HepG2 (cell line): ENCODE measurements around the gene HOMEZ. TPM values are rescaled to one million over a fixed set of nuclear protein-coding genes. Genes with fewer than 3 reads are reported as not detected.

Source experiments
- BRD4 ChIP-seq: sonication (generic); formaldehyde crosslinking; IDR thresholded peaks from 2 replicates; pipeline ENCODE4 v1.4.0; 2020; ENCODE audit warnings: missing genetic modification reagents
- DMAP1 ChIP-seq: IDR thresholded peaks from 2 replicates; pipeline ENCODE4 v1.6.1; 2016
- ETV5 ChIP-seq: IDR thresholded peaks from 2 replicates; pipeline ENCODE4 v1.6.1; 2018; ENCODE audit warnings: missing biosample characterization, missing genetic modification reagents, inconsistent platforms, borderline replicate concordance
- FIP1L1 ChIP-seq: fragments of 200-400 bp; formaldehyde crosslinking; IDR thresholded peaks from 2 replicates; pipeline ENCODE4 v1.6.1; 2018; ENCODE audit warnings: low read depth, mild to moderate bottlenecking, low read length, moderate library complexity, borderline replicate concordance; ENCODE audit not compliant: insufficient read depth
- HOXD1 ChIP-seq: sonication (generic); formaldehyde crosslinking; IDR thresholded peaks from 2 replicates; pipeline ENCODE4 v1.5.0; 2020; ENCODE audit warnings: missing genetic modification reagents
- KDM6A ChIP-seq: IDR thresholded peaks from 2 replicates; pipeline ENCODE4 v1.6.1; 2016; ENCODE audit warnings: low read depth
- KLF16 ChIP-seq, 2 experiments: sonication (generic) in 1 of 2; formaldehyde crosslinking in 1 of 2; IDR thresholded peaks; 2 replicates each; pipeline versions ENCODE4 v1.6.1 to v1.8.0; 2016 to 2023; ENCODE audit warnings: missing genetic modification reagents in 2 of 2, missing compliant biosample characterization in 1 of 2
- NCOA1 ChIP-seq: sonication (generic); formaldehyde crosslinking; IDR thresholded peaks from 2 replicates; pipeline ENCODE4 v1.9.0; 2021; ENCODE audit warnings: missing genetic modification reagents
- NCOR1 ChIP-seq: fragments of 200-600 bp; sonication (generic); IDR thresholded peaks from 2 replicates; pipeline ENCODE4 v1.7.0; 2017; ENCODE audit warnings: antibody characterized with exemption, low read length, borderline replicate concordance
- PREB ChIP-seq: sonication (generic); formaldehyde crosslinking; IDR thresholded peaks from 2 replicates; pipeline ENCODE4 v1.4.0; 2020; ENCODE audit warnings: missing genetic modification reagents
- TERF1 ChIP-seq: sonication (generic); formaldehyde crosslinking; IDR thresholded peaks from 2 replicates; pipeline ENCODE4 v1.8.0; 2022; ENCODE audit warnings: mild to moderate bottlenecking, missing genetic modification reagents, moderate library complexity
- TFAP4 ChIP-seq: sonication (generic); IDR thresholded peaks from 2 replicates; pipeline ENCODE4 v1.6.1; 2016; ENCODE audit warnings: low read depth, borderline replicate concordance
- ZNF256 ChIP-seq: sonication (generic); formaldehyde crosslinking; conservative IDR thresholded peaks from 2 replicates; pipeline ENCODE4 v1.4.0; 2020; ENCODE audit warnings: missing genetic modification reagents
- ZNF264 ChIP-seq: sonication (generic); formaldehyde crosslinking; IDR thresholded peaks from 2 replicates; pipeline ENCODE4 v1.4.0; 2020; ENCODE audit warnings: missing genetic modification reagents
- ZNF672 ChIP-seq: sonication (generic); formaldehyde crosslinking; IDR thresholded peaks from 2 replicates; pipeline ENCODE4 v1.8.1; 2022; ENCODE audit warnings: missing genetic modification reagents
- ZNF740 ChIP-seq: sonication (generic); formaldehyde crosslinking; IDR thresholded peaks from 2 replicates; pipeline ENCODE4 v1.4.0; 2020; ENCODE audit warnings: missing genetic modification reagents
- ZNF746 ChIP-seq: sonication (generic); formaldehyde crosslinking; IDR thresholded peaks from 2 replicates; pipeline ENCODE4 v1.8.0; 2022; ENCODE audit warnings: mild to moderate bottlenecking, missing genetic modification reagents
- polyA plus RNA-seq, 8 experiments: library from polyadenylated mRNA; depleted of rRNA in 3 of 8; stranded (reverse) in 7 of 8; unstranded in 1 of 8; fragments of >200 nt; fragmentation: Illumina TruSeq in 4 of 8; extraction: Trizol in 4 of 8; gene quantifications; 2 replicates each; pipeline versions ENCODE4 v1.2.1 to v1.2.3, GENCODE V29; 2011 to 2016; ENCODE audit warnings: low read depth in 4 of 8, missing spikeins in 1 of 8, mixed read lengths in 1 of 8; ENCODE audit not compliant: insufficient read depth in 1 of 8
- total RNA-seq, 5 experiments: library from RNA; depleted of rRNA; stranded (reverse); fragments of >200 nt; fragmentation: Illumina TruSeq; extraction: Trizol; gene quantifications; 2 replicates each; pipeline ENCODE4 v1.2.3, GENCODE V29; 2016; ENCODE audit warnings: low read depth in 1 of 5
- TF ChIP-seq, protein P1 (sequence below): sonication (generic); formaldehyde crosslinking; IDR thresholded peaks from 2 replicates; pipeline ENCODE4 v1.4.0; 2020; ENCODE audit warnings: low read depth, missing genetic modification reagents
- TF ChIP-seq, protein P2 (sequence below): sonication (generic); formaldehyde crosslinking; IDR thresholded peaks from 2 replicates; pipeline ENCODE4 v1.5.1; 2020; ENCODE audit warnings: missing genetic modification reagents, mild to moderate bottlenecking, borderline replicate concordance

HOMEZ gene
- total and polyA plus RNA-seq, 2 of the 13 experiments (the other 11 are each of a cell fraction or from before 2014, with no cell fraction given) = 14.5 to 31.8 TPM

DNA sequence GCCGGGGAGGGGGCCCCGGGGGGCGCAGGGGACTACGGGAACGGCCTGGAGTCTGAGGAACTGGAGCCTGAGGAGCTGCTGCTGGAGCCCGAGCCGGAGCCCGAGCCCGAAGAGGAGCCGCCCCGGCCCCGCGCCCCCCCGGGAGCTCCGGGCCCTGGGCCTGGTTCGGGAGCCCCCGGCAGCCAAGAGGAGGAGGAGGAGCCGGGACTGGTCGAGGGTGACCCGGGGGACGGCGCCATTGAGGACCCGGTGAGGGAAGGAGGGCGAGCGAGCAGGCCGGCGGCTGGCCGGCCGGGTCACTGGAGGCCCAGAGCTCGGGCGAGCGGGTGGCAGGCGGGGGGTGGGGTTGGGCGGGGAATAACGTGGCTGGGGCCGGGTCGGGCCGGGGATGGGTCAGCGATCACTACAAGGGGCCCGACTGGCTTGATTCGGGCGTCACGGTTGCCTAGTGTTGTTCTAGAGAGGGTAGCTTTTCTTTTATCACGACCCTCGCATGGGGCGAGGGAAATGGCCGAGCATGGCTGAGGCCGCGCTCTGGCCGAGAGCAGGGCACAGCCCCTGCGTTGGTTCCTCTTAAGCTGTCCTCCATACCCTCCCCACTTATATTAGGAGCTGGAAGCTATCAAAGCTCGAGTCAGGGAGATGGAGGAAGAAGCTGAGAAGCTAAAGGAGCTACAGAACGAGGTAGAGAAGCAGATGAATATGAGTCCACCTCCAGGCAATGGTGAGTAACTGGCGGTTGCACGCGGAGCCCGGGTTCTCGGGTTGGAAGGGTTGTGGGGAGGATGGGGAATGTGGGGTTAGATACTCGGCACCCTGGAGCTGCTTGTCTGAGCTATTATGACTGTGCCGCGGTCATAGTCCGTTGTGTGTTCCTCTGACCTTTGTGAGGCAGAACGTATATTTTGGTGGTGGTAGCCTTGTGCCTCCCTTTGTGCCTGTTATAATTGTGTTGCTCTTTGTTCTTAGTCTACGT lies 35.9 kb upstream of the HOMEZ start (continued):
- TF ChIP-seq, protein P1, sequence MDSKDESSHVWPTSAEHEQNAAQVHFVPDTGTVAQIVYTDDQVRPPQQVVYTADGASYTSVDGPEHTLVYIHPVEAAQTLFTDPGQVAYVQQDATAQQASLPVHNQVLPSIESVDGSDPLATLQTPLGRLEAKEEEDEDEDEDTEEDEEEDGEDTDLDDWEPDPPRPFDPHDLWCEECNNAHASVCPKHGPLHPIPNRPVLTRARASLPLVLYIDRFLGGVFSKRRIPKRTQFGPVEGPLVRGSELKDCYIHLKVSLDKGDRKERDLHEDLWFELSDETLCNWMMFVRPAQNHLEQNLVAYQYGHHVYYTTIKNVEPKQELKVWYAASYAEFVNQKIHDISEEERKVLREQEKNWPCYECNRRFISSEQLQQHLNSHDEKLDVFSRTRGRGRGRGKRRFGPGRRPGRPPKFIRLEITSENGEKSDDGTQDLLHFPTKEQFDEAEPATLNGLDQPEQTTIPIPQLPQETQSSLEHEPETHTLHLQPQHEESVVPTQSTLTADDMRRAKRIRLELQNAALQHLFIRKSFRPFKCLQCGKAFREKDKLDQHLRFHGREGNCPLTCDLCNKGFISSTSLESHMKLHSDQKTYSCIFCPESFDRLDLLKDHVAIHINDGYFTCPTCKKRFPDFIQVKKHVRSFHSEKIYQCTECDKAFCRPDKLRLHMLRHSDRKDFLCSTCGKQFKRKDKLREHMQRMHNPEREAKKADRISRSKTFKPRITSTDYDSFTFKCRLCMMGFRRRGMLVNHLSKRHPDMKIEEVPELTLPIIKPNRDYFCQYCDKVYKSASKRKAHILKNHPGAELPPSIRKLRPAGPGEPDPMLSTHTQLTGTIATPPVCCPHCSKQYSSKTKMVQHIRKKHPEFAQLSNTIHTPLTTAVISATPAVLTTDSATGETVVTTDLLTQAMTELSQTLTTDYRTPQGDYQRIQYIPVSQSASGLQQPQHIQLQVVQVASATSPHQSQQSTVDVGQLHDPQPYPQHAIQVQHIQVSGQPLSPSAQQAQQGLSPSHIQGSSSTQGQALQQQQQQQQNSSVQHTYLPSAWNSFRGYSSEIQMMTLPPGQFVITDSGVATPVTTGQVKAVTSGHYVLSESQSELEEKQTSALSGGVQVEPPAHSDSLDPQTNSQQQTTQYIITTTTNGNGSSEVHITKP = peak; percentile 25; the same call in 1 of the 2 replicates
- TF ChIP-seq NCOA1 = peak; percentile 78; the same call in 1 of the 2 replicates
- no peak; the same call in none of the 2 replicates for TF ChIP-seq ETV5 (CRISPR knock-in tag)
- TF ChIP-seq PREB (CRISPR knock-in tag) = 0 out of 2 replicates have a peak, but pooled peaks have one; percentile 30
- TF ChIP-seq ZNF740 (CRISPR knock-in tag) = peak; percentile 66; the same call in 1 of the 2 replicates
- 0 out of 2 replicates have a peak, but pooled peaks have one; percentile 8 for TF ChIP-seq ZNF746
- 0 out of 2 replicates have a peak, but pooled peaks have one; percentile 12 for TF ChIP-seq TFAP4
- peak; percentile 36; the same call in 1 of the 2 replicates for TF ChIP-seq ZNF256 (CRISPR knock-in tag)
- TF ChIP-seq KLF16 (CRISPR knock-in tag; IDR thresholded peaks at IDR 0.05) = peak in 1 of 2 experiments; percentile 63; a peak in 1 of 4 replicates
- no peak; the same call in 1 of the 2 replicates for TF ChIP-seq ZNF672 (CRISPR knock-in tag)
- TF ChIP-seq NCOR1 = peak; percentile 76; the same call in 1 of the 2 replicates
- TF ChIP-seq DMAP1 (CRISPR knock-in tag) = peak; percentile 2; the same call in 1 of the 2 replicates
- TF ChIP-seq KDM6A = no peak
- 0 out of 2 replicates have a peak, but pooled peaks have one; percentile 3 for TF ChIP-seq FIP1L1
- TF ChIP-seq ZNF264 = peak; percentile 37; the same call in 1 of the 2 replicates
- TF ChIP-seq, protein P2, sequence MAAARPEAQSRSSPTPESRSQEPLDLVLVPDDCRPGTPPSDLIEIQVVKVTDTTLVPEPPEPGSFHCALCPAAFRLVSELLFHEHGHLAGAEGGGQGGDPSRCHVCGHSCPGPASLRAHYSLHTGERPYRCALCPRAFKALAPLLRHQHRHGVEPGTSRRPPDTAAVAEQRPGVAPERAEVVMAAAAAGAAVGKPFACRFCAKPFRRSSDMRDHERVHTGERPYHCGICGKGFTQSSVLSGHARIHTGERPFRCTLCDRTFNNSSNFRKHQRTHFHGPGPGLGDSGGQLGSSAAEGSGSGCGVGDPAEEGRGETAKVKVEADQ = no peak; the same call in 1 of the 2 replicates
- 0 out of 2 replicates have a peak, but pooled peaks have one; percentile 22 for TF ChIP-seq TERF1 (CRISPR knock-in tag)
- peak; percentile 80; the same call in 1 of the 2 replicates for TF ChIP-seq BRD4 (CRISPR knock-in tag)
- TF ChIP-seq HOXD1 (CRISPR knock-in tag) = peak; percentile 69; the same call in 1 of the 2 replicates
